GM04503 (cell line): ENCODE data around the gene SIAE.

Experiments used
- DNase-seq: peaks from one replicate; pipeline ENCODE4 v3.0.0-alpha.2; 2012; ENCODE audit warnings: low read depth

SIAE gene

DNA sequence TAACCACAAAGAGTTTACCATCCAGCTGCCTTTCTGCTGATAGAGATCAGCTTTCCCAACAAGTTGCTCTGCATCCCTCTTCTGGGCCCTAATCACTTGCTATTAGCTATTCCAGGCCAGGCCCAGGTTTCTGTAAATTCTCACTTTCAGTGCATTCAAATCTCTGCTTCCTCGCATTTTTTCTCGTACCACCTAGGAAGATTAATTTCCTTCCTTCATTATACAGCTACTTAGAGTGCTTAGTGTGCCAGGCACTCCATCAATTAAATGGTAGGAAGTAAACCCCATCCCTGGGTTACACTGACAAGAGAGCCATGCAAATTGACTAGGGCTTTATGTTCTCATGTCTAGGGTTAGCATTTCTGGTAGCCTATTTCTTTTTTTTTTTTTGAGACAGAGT is 9.7 kb downstream of the SIAE start:
- no peak for DNase-seq

DNA sequence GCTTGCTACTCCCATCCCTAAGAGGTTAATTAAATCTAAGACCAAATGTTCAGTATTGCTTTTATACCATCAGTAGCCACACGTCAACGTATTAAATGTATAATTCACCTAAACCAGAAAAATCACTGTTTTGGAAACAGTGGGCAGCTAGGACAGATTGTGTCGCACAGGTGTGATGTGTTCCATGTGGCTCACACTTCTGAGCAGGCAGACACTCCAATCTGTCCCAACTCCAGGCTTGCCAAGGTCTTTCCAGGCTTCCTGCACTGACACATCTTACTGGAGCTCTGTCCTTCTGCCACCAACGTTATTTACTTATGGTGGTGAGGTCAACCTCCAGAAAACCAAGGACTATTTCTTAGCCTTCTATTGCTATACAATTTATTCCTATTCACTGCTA is 11.4 kb downstream of the SIAE start:
- DNase-seq = no peak

DNA sequence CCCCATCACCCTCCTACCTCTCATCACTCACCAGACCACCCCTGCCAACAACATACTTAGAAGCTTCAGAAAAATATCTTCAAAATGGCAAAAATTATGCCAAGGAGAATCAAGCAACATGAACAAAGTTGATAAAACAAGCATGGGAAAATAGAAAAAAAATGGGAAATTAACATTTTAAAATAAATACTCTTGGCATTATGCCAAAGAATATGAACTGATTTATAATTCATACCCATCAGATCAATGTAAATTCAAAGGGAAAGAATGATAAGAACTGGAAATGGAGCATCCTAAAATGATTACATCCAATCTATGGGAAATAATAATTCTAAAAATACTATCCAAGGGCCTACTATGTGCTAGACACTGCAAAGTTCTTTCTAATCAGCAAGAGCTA is 12.0 kb downstream of the SIAE start:
- DNase-seq = no peak

DNA sequence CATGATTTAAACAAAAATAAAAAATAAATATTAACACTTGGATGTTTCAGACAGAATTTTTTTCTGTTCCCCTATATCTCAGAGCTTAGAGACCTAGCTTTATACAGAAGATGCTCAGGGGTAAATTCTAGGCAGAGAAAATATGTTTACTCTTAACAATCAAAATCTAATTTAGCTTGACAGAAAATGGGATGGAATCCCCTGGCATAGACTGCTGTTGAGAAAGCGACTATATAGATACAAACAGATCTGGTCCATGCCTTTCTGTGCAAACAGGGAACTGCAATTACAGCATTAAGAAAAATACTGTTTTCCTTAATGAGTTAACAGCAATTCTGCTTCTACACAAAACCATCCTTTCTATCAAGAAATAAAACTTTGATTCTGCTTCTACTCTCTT is 14.6 kb downstream of the SIAE start:
- DNase-seq = no peak

DNA sequence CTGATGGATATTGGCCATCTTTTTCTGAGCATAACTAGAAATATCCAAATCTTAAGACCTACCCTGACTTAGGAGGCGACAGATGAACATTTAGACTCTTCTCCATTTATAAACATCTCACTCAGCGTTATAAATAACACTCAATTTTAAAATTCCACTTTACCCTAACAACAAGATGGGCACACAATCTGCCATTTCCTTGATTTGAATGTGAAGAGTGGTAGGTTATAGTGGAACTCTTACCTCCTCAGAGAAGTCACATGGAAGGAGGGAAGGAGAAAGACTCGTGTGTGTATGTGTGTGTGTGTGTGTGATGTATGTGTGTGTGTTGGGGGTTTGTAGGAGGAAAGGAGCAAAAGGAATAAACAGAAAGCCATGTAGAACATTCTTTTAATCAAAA is 15.0 kb downstream of the SIAE start:
- DNase-seq = no peak

DNA sequence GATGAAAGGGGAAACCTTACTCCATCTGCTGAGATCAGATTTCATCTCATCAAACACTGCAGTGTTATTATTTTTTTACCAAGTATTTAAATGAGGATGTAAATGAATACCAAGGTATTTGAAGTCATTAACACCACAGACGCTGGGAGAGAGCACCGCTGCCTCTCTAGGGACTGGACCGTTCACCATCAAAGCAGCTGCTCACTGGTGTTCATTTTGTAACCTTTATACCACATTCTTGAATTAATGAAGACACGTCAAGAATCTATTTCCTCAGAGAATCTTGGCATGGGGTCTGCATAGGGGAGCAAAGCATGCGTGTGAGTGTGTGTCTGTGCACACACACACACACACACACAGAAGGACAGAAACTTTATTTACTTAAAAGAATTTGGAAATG is 15.6 kb downstream of the SIAE start:
- DNase-seq = no peak

DNA sequence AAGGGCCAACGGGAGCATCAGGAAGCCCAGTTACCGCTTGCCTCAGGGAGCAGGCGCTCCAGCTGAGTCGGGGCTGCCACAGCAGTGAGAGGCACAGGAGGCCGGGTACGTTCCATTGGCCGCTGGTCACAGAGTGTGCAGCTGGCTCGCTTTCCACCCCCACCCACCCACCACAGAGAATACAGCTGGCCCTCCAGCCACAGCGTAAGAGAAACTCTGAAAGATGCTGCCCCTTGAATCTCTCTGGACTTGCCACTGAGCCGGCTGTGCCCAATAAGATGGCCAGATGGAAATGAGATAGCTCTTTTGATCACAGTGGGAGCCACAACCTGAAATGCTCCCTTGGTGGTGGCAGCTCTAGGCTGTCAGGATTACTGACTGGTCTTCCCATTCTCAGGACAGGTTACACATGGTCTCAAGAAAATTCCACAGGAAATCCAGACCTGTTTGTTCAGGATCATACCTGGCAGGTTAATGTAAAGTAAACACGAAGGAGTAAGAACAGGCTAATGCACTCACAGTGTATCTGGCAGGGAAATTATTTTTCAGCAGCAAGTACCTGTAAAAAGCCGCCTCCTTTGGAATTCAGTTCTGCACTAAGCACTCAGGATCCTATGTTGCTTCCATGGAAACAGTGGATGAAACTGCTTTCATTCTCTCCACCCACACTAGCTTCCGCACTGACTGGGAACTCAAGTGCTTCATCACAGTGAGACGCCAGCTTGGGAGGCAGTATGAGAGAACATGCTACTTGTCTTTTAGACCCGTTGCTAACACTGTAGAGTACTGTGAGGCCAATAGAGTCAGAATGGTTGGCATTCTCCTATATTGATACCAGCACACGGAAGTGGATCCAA is 16.5 kb downstream of the SIAE start:
- DNase-seq = no peak

DNA sequence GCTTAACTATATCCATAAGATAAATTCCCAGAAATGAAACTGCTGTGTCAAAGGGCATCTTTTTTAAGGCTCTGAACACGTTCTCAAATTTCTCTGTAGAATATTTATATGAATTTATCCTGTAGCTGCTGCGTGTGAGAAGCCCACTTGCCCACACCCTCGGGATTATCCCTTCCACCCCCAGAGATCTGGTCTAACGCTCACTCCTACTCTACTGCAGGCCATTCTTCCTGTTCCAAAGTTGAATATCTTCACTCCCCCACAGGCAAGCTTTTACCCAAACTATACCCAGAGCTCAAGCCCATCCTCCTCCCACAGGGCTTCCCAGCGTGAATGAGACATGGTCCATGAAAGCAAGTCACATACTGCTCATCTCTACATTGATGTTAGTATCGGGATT is 24.9 kb downstream of the SIAE start:
- no peak for DNase-seq

DNA sequence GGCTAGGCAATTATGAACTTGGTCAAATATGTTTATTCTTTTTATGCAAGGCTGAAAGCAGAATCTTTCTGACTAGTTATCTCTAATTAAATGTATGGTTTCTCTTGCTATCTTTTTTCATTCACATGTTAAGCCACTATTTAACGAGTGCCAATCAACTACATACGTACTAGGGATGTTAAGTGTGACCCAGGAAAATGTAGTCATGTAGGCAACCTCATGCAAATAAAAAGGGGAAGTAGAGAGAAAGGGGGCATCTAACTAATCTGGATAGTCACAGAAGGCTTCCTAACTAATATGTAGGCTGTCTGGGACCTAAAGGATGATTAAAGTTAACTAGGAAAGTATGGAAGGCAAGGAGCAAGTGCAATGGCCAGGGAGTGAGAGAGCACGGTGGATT is 27.4 kb downstream of the SIAE start:
- no peak for DNase-seq

DNA sequence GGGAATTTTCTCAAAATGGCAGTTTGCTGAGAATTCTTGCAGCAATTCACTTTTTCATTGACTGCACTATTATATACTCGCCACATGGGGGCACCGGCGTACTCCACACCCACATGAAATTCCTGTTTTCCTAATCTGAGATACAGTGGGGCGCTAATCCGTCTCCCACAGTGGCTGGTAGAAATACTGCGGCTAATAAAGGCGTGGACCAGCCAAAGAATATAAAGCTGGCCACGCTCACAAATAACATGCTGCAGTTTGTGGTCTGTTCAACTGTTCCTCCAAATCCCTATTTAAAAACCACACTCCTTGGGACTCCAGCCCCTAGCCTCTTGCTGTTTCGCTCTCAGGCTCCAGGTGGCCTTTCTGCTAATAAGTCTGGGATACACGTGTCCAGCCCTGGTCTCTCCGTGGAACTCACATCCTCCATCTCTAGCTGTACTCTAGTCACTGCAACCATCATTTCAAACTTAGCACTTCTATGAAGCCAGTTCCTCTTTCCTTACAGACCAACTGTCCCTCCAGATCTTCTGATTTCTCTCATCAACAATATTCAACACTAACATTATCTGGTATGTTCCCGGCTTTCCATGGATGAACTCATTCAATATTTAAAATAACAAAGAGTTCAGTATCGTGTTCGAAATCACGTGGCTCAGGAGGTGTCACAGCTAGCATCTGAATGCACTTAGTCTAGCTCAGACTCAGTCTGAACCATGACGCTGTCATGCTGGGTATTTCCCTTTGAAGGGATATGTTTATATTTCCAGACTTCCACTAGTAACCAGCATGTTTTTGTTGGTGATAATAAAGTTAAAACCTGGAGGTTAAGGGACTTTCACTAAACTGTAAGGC is 28.9 kb downstream of the SIAE start:
- DNase-seq = peak; percentile 21

DNA sequence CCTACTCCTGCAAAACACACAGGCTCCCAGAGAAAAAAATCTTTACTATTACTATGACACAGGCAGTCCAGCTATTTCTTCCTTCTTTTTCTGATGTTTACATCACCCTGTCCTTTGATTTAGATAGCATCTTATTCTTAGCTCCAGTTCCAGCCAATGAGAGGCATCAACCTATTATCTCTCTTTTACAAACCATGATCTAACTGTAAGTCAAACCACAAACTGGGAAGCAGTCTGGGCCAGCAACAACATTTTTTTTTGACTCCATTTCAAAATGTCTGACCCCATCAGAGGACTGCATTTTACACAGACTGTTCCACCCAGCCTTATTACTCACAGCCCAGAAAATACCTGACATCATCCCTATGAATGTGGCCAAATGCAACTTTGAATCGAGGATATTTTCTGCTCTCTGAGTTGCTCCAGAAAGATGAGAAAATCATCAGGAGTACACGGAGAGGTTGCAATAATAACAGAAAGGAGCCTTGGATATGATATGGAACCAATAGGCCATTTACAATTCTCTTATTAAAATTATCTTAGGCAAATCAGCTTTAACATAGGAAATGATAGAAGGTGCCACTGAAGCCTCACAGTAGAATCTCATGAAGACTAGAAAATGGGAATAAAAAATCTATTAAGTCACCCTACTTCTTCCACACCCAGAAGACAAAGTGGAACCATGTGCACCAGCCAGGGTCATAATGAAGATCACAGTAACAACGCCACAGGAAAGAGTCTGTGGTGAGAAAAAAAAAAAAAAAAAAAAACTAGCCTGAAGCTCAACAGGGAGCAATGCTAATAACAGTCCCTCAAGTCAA is 29.7 kb downstream of the SIAE start:
- DNase-seq = peak; percentile 70

DNA sequence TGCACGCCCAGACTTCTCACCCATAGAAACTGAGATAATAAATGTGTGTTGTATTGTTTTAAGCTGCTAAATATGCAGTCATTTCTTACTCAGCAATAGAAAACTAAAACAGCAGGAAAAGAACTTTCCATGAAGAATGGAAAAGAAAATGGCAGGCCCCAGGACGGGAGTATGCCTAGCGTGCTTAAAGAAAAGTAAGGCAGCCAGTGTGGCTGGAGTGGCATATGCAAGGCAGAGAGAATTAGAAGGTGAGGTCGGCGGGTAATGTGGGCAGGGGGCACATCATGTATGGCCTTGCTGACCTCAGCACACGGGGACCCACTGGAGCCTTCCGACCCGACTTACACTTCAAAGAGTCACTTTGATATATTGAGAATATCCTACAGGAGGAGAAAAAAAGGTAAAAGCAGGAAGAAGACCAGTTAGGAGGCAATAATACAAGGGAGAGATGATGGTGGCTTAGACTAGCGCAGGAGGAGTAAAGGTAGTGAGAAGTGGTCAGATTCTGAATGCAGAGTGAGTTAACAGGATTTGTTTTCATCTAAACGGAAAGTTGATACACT is 30.4 kb downstream of the SIAE start:
- no peak for DNase-seq

DNA sequence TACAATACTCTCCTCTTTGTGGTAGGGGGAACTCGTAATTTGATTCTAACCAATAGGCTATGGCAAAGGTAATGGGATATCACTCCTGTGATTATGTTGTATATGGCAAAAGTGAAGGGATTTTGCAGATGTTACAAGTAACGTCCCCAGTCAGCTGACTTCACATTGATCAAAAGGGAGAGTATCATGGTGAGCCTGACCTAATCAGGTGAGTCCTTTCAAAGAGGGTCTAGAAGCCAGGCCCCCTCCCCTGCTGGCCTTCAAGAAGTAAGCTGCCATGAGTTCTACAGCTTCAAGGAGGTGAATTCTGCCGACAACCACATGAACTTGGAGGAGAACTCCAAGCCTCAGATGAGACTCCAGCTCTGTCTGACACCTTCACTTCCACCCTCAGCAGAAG is 30.9 kb downstream of the SIAE start:
- no peak for DNase-seq

DNA sequence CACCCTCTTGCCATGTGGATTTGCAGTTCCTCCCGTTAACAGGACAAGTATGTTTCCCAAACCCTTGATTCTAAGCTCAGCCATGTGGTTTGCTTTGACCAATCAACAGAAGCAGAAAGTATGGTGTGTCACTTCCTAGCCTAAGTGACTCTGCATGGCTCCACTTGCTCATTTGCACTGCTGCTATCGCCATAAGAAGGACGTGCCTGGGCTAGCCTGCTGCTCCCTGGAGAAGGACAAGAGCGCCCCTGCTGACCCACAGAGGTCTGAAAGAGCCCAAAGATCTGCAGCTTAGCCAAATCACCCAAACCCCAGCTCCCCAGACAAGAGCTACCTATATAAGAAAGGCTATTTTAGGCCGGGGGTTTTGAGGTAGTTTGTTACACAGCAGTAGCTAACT is 32.9 kb downstream of the SIAE start:
- DNase-seq = no peak

DNA sequence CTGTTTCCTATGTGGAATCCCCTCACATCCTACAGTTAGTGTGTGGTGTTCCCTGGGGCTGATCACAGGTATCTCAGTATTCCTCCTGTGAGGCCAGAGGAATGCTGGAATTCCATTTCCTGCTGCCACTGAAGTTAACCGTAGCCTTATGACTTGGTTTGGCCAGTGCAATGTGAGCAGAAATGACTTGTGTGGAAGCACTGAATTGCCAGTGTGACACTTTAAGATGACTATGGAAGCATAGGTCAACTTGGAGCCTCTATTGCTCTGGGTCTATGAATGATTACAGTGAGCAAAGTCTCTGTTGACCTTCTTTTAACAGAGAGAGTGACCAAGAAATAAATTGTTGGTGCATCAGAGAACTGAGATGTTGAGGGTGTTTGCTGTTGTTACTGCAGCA is 34.4 kb downstream of the SIAE start:
- no peak for DNase-seq

DNA sequence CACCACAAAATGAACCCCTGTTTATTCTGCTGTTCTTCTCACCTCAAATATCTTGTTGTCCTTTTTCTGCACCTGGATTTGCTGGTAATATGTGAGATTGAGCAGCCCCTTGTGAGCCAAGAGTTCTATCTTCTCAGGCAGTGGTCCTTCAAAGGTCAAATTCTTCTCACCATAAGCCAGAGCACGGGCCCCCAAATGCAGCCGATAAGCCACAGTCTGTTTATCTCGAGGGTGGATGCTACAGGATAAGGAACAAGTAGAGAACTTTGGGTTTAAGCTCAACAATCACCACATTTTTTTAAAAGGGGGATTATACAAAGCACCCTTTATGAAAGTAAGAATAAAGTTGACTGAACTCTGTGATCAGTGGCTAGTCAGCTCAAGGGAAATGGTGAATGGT is 35.0 kb downstream of the SIAE start:
- DNase-seq = no peak

DNA sequence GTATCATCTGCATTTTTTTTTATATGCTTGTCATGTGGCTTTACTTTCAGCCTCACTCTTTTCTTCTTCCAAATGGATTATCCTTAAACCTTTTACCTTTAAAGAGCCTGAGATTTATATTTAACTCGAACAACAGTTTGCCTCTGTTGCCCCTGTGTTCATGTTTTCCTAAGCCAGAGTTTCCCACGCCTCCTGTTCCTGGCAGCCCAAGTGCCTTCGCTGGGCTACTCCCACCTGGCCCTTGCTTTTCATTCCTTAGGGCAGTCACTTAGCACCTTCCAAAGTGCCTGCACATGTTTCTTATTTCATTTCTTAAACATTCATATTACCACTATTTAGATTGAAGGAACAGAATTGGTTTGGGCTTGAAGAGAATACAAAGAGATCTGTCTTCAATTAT is 37.6 kb downstream of the SIAE start:
- DNase-seq = no peak

DNA sequence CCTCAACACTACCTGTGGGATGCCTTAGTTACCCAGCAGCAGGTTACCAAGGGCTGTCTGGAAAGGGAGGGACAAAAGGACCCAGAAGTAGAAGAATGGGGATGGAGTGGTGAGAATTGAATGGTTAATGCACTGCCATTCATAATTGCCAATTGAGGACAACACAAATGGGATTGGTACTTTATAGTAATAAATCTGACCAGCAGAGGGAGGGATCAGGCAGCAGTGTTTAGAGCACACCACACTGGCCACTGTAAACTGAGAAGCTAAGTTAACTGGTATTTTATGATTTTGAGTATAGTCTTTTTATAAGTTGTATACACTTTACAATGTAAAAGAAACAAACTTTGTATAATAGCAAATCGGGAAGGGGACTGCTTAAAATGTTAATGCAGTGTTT is 40.2 kb downstream of the SIAE start:
- no peak for DNase-seq

DNA sequence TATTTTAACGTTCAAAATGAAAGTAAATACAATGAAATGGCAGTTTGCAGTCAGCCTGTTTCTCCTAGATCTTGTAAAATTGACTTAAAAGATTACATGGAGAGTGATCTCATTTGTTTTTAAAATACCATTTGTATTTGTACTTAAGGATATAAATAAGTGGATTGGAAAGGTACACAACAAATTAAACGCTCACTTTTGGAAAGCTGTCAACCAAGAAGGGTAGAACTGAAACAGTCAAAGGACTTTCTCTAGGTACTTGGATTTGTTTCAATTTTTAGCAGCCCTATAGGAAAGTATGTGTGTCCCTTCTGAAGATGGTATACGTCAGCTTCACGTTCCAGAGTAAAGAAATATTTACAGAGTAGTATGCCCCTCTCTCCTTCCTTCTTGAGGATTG is 43.6 kb downstream of the SIAE start:
- DNase-seq = no peak

DNA sequence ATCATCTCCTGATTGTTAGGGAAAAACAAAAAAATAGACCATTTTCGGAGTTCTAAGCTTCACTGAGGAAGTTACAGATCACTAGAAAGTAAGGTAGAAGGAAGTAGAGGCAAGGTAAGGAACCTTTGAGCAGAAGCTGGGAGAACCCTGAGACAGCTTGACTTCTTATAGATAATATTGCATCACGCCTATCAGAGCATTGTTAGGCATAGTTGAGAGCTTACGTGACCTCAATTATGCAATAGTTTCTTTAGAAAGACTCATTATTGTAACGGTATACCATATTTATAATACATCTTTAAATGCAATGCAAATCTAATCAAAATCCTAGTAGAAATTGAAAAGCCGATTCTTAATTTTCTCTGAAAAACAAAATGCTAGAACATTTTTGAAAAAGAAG is 46.0 kb downstream of the SIAE start:
- DNase-seq = no peak

DNA sequence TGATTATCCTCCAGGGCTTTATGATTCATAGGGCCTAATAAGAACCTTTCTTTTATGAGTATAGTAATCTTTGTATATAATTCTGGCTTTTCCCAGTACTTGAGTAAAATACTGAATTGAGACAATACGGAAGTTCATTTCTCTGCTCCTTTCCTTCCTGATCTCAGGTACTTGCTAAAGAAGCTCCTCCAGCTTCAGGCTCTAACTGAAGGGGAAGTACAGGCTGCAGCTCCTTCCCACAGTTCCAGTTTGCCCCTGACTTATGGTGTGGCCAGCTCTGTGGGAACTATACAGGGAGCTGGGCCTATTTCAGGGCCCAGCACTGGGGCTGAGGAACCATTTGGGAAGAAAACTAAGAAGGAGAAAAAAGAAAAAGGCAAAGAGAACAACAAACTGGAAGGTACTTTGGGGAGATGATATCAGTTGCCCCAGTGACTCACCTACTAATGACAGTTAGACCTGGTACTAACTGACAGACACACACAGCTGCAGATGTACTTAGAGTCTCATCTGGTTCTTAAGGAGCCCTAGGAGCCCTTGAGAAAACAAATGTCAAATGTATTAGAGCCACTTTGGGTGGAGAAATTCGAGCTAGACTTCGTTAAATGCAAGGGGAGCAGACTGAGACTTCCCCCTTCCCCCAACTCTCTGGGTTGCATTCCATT is 47.9 kb downstream of the SIAE start:
- no peak for DNase-seq
